Esophagus (tissue), 2 donors: ENCODE data around the gene SPINK14. TPM values are rescaled to one million over a fixed set of nuclear protein-coding genes. Genes with fewer than 3 reads are reported as not detected.

ENCODE experiments used
- H3K27ac ChIP-seq, 2 donors: one replicate each; pipeline ENCODE4 v1.5.1; 2013; ENCODE audit warnings: low read depth in 2 of 2, mild to moderate bottlenecking in 2 of 2, inconsistent platforms in 1 of 2, low read length in 1 of 2, moderate library complexity in 1 of 2
- H3K27me3 ChIP-seq, 2 donors: one replicate each; pipeline ENCODE4 v1.6.1; 2013; ENCODE audit warnings: low read length in 2 of 2, control low read depth in 1 of 2, mild to moderate bottlenecking in 1 of 2; ENCODE audit not compliant: insufficient read depth in 2 of 2, control insufficient read depth in 1 of 2
- H3K36me3 ChIP-seq, 2 donors: one replicate each; pipeline ENCODE4 v1.6.1; 2013; ENCODE audit warnings: low read length in 1 of 2; ENCODE audit not compliant: control insufficient read depth in 2 of 2, insufficient read depth in 2 of 2
- H3K4me1 ChIP-seq, 2 donors: one replicate each; pipeline ENCODE4 v1.6.1; 2013; ENCODE audit warnings: low read length in 1 of 2; ENCODE audit not compliant: control insufficient read depth in 2 of 2, insufficient read depth in 2 of 2
- H3K4me3 ChIP-seq, 2 donors: one replicate each; pipeline ENCODE4 v1.5.1; 2013; ENCODE audit warnings: low read length in 2 of 2, mild to moderate bottlenecking in 2 of 2, low read depth in 1 of 2, moderate library complexity in 1 of 2
- H3K9me3 ChIP-seq, 2 donors: one replicate each; pipeline ENCODE4 v1.6.1; 2013; ENCODE audit warnings: mild to moderate bottlenecking in 2 of 2, low read depth in 1 of 2, low read length in 1 of 2, moderate library complexity in 1 of 2; ENCODE audit not compliant: control insufficient read depth in 2 of 2, insufficient read depth in 1 of 2
- WGBS, 2 donors: extraction: QIAGEN DNeasy Blood & Tissue Kit; methylation state at CpG; one replicate each; pipeline ENCODE4 v1.1.7; 2013; 5-methylcytosine and 5-hydroxymethylcytosine counted together
- polyA plus RNA-seq, 2 donors: library from polyadenylated mRNA; stranded (reverse); fragments of 200-250 nt; gene quantifications; one replicate each; pipeline ENCODE4 v1.2.3, GENCODE V29; 2013
- donor health status: healthy with polysubstance abuse.
- donor health status: Bipolar disorder and iron deficiency.

SPINK14 gene
- not detected for polyA plus RNA-seq

- Histone ChIP-seq H3K27me3 (no peaks in the 10 kb centered on the region), H3K4me3 (no peak within 1 kb of the TSS), H3K27ac (no peak within 1 kb of the TSS), H3K4me1 (no peaks in the 10 kb centered on the region), H3K9me3 (no peaks in the 10 kb centered on the region), H3K36me3 (no peaks in the 10 kb centered on the region)
- 90 to 94% methylated on average over 1 of the region's 1 CpG for WGBS, 2 donors
Observed at GRCh38 chr5:148168246-148168645, at the start of gene SPINK14. SPINK14 (plus strand) TSS chr5:148168546; CDS start chr5:148169733, 1,187 bp downstream.

GRCh38 chr5:148120317-148120716, 48.0 kb upstream of the SPINK14 start:
- 89 to 90% methylated on average over 3 of the region's 3 CpGs for WGBS, 2 donors
- peaks cover 1 to 3% of the 10 kb centered on the region in 2 donors for H3K36me3 ChIP-seq
- no peak overlapping the region for H3K4me3 ChIP-seq
- no peak overlapping the region for H3K27ac ChIP-seq
- H3K27me3 ChIP-seq, result no peaks in the 10 kb centered on the region
- no peaks in the 10 kb centered on the region for H3K4me1 ChIP-seq
- no peaks in the 10 kb centered on the region for H3K9me3 ChIP-seq

GRCh38 chr5:148125641-148126040, 42.7 kb upstream of the SPINK14 start:
- Histone ChIP-seq H3K36me3 (peaks cover 0 to 6% of the 10 kb centered on the region in 2 donors), H3K9me3 (no peaks in the 10 kb centered on the region), H3K4me1 (no peaks in the 10 kb centered on the region), H3K4me3 (no peak overlapping the region), H3K27me3 (no peaks in the 10 kb centered on the region), H3K27ac (no peak overlapping the region)
- WGBS, 2 donors, result 49 to 63% methylated on average over 3 of the region's 3 CpGs

DNA sequence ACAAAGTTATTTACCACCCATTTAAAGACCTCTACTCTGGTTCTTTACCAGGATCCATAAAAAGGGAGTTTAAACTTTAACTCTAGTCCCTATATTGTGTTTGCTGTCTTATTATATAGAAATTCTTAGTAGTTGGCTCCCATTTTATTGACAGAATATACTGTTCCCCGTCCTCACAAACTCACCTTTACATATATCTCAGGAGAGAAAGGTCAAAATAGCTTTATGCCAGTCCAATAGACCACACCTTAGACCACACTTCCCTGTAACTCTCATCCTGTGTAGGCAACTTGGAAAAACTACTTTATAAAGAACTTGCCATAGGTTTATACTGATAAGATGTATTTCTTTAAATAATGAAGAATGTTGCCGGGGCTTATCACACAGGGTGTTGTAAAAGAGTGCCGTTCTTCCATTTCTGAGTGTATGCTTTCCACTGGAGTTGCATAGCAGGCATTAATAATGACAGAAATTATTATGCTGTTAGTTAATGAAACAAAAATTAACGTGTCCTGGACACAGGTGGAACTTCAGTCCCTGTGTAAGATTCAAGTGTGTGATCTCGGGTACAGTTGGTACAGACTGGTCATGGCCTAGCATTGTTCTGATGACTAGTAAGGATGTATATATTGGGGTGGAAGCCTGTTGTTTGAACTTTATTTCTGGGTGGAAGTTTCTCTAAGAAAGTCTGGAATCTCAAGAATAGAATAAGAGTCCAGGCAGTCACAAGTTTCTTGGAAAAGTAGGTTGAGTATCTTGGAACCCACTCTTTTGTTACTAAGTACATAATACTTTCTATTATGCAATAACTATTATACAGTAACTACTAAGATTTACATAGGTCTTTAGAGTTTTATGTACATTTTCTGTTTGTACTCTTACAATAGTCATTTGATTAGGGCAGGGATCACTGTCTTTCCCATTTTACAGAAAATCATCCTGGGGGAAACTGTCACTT, 33.0 kb upstream of the SPINK14 start:
- Histone ChIP-seq H3K4me3 (no peak overlapping the region), H3K9me3 (no peaks in the 10 kb centered on the region), H3K27me3 (no peaks in the 10 kb centered on the region), H3K36me3 (peaks cover 2 to 4% of the 10 kb centered on the region in 2 donors), H3K4me1 (no peaks in the 10 kb centered on the region), H3K27ac (no peak overlapping the region)
- 84 to 87% methylated on average over 5 of the region's 5 CpGs for WGBS, 2 donors

- WGBS, 2 donors, result 84 to 94% methylated on average over 3 of the region's 3 CpGs
- Histone ChIP-seq H3K4me3 (no peak overlapping the region), H3K36me3 (no peaks in the 10 kb centered on the region), H3K27me3 (no peaks in the 10 kb centered on the region), H3K9me3 (no peaks in the 10 kb centered on the region), H3K4me1 (no peaks in the 10 kb centered on the region), H3K27ac (no peak overlapping the region)
Observed at GRCh38 chr5:148140846-148141245, 27.5 kb upstream of the SPINK14 start.

GRCh38 chr5:148141645-148142044, 26.7 kb upstream of the SPINK14 start:
- H3K27ac ChIP-seq, result no peak overlapping the region
- H3K36me3 ChIP-seq, result no peaks in the 10 kb centered on the region
- WGBS, 2 donors, result 56 to 57% methylated on average over 2 of the region's 2 CpGs
- no peaks in the 10 kb centered on the region for H3K9me3 ChIP-seq
- H3K4me1 ChIP-seq, result no peaks in the 10 kb centered on the region
- no peak overlapping the region for H3K4me3 ChIP-seq
- H3K27me3 ChIP-seq, result no peaks in the 10 kb centered on the region

DNA sequence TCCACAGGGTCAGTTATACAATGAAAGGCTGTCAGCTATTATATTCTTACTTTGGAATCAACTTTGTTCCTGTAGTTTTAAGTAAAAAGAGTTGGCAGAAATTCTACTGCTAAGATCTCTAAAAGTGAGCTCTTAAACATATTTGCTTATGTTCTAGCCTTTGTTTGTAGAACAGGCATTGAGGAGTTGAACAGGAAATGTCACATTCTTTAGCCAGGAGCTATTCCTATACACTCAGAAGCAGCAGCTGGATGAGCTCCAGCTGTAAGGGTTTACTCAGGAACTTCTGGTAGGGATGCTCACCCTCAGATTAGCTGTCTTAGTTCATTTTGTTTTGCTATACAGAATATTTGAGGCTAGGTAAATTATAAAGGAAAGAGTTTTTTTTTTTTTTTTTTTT, 22.4 kb upstream of the SPINK14 start:
- H3K9me3 ChIP-seq, result no peaks in the 10 kb centered on the region
- no peak overlapping the region for H3K27ac ChIP-seq
- H3K4me1 ChIP-seq, result no peaks in the 10 kb centered on the region
- H3K27me3 ChIP-seq, result no peaks in the 10 kb centered on the region
- no peaks in the 10 kb centered on the region for H3K36me3 ChIP-seq
- no peak overlapping the region for H3K4me3 ChIP-seq

GRCh38 chr5:148146487-148146886, 21.9 kb upstream of the SPINK14 start:
- WGBS, 2 donors, result 61 to 77% methylated on average over 1 of the region's 1 CpG
- Histone ChIP-seq H3K9me3 (no peaks in the 10 kb centered on the region), H3K4me1 (no peaks in the 10 kb centered on the region), H3K27me3 (no peaks in the 10 kb centered on the region), H3K27ac (no peak overlapping the region), H3K36me3 (no peaks in the 10 kb centered on the region), H3K4me3 (no peak overlapping the region)

- Histone ChIP-seq H3K4me1 (no peaks in the 10 kb centered on the region), H3K9me3 (no peaks in the 10 kb centered on the region), H3K27ac (no peak overlapping the region), H3K36me3 (no peaks in the 10 kb centered on the region), H3K27me3 (no peaks in the 10 kb centered on the region), H3K4me3 (no peak overlapping the region)
- 65 to 78% methylated on average over 4 of the region's 4 CpGs for WGBS, 2 donors
Observed at GRCh38 chr5:148147415-148147814, 20.9 kb upstream of the SPINK14 start.

GRCh38 chr5:148151872-148152271, 16.5 kb upstream of the SPINK14 start:
- H3K4me3 ChIP-seq, result no peak overlapping the region
- WGBS, 2 donors, result 68 to 83% methylated on average over 2 of the region's 2 CpGs
- H3K36me3 ChIP-seq, result no peaks in the 10 kb centered on the region
- H3K27ac ChIP-seq, result no peak overlapping the region
- no peaks in the 10 kb centered on the region for H3K27me3 ChIP-seq
- no peaks in the 10 kb centered on the region for H3K4me1 ChIP-seq
- H3K9me3 ChIP-seq, result no peaks in the 10 kb centered on the region
